Measurements from ENCODE around the gene SDF2L1.
"Not testable (repeated sequence)": the region's sequence is repeated elsewhere in the genome, so short reads cannot be mapped to it uniquely, and the experiment has no call there.

Gene SDF2L1

GRCh38 chr22:21641789-21642583, at the start of gene SDF2L1:
TSS of gene SDF2L1 (plus strand) at chr22:21642302. CDS start at chr22:21642337, 35 bp downstream.
- DNase-seq (ENCODE audit: low spot score): peak; percentile 98

GRCh38 chr22:21592422-21592821, 49.7 kb upstream of the SDF2L1 start:
- DNase-seq (ENCODE audit: low spot score): no peak

- DNase-seq (ENCODE audit: low spot score): no peak
These were observed 48.5 kb upstream of the SDF2L1 start for GRCh38 chr22:21593406-21594232.

- no peak for DNase-seq (ENCODE audit: low spot score)
These were observed 47.1 kb upstream of the SDF2L1 start for GRCh38 chr22:21594865-21595452.

DNA sequence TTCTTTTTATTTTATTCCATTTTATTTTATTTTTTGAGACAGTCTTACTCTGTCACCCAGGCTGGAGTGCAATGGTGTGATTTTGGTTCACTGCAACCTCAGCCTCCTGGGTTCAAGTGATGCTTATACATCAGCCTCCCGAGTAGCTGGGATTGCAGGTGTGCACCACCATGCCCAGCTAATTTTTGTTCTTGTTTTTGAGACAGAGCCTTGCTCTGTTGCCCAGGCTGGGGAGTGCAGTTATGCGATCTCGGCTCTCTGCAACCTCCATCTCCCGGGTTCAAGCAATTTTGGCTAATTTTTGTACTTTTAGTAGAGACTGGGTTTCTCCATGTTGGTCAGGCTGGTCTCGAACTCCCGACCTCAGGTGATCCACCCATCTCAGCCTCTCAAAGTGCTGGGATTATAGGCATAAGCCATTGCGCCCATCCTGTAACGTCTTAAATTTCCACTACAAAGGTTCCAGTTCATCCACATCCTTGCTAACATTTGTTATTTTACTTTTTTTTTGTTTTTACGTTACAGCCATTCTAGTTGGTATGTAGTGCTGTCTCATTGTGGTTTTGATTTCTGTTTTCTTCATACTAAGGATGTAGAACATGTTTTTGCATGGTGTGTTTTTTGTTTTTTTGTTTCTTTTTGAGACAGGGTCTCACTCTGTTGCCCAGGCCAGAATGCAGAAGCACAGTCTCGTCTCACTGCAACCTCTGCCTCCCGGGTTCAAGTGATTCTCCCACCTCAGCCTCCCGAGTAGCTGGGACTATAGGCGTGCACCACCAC, 45.6 kb upstream of the SDF2L1 start:
- DNase-seq (ENCODE audit: low spot score): not testable (repeated sequence)

DNA sequence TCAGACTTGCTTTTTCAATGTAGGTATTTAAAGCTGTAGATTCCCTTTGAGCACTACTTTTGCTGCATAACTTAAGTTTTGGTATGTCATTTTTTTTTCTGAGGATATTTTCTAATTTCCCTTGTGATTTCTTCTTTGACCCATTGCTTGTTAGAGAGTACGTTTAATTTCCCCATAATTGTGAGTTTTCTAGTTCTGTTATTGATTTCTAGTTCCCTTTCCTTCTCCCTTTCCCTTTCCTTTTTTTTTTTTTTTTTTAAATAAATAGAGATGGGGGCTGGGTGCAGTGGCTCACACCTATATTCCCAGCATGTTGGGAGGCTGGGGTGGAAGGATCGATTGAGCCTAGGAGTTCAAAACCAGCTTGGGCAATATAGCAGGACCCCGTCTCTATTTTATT, 43.8 kb upstream of the SDF2L1 start:
- no peak for DNase-seq (ENCODE audit: low spot score)

- peak; percentile 14 for DNase-seq (ENCODE audit: low spot score)
These were observed 42.8 kb upstream of the SDF2L1 start for GRCh38 chr22:21599053-21599893.

DNA sequence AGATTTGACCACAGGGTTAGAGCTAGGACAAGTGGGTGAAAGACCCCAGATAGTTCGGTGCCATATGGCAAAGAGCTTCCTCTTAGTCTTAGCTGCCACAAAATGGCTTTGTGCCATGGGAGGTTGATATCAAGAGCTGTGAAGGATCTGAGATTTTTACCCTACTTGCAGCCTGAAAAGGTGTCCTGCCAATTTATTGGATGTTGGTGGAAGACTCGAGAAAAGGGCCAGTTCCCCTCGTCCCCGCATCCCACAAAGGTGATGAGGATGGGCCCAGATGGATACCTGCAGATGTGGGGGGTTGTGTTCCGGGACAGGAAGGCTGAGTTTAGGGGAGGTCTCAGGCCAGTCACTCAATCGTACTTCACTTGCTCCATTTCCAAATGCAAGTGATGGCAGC, 39.5 kb upstream of the SDF2L1 start:
- no peak for DNase-seq (ENCODE audit: low spot score)

- no peak for DNase-seq (ENCODE audit: low spot score)
These were observed 38.1 kb upstream of the SDF2L1 start for GRCh38 chr22:21603973-21604372.

- DNase-seq (ENCODE audit: low spot score): no peak
These were observed 36.1 kb upstream of the SDF2L1 start for GRCh38 chr22:21605887-21606564.

- no peak for DNase-seq (ENCODE audit: low spot score)
These were observed 35.3 kb upstream of the SDF2L1 start for GRCh38 chr22:21606775-21607174.

DNA sequence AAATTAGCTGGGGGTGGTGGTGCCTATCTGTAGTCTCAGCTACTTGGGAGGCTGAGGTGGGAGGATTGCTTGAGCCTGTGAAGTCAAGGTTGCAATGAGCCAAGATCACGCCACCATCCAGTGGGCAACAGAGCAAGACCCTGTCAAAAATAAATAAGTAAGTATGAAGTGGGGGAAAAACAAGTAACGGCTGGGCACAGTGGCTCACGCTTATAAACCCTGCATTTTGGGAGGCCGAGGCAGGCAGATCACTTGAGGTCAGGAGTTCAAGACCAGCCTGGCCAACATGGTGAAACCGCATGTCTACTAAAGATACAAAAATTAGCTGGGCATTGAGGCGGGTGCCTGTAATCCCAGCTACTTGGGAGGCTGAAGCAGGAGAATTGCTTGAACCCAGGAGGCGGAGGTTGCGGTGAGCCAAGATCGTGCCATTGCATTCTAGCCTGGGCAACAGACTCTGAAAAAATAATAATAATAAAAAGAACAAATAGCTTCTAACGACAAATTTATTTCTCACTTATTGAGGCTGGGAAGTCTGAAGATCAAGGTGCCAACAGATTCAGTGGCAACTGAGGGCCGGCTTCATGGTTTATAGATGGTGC, 32.4 kb upstream of the SDF2L1 start:
- DNase-seq (ENCODE audit: low spot score): not testable (repeated sequence)

GRCh38 chr22:21611210-21611977, 30.7 kb upstream of the SDF2L1 start:
- DNase-seq (ENCODE audit: low spot score): peak; percentile 15

DNA sequence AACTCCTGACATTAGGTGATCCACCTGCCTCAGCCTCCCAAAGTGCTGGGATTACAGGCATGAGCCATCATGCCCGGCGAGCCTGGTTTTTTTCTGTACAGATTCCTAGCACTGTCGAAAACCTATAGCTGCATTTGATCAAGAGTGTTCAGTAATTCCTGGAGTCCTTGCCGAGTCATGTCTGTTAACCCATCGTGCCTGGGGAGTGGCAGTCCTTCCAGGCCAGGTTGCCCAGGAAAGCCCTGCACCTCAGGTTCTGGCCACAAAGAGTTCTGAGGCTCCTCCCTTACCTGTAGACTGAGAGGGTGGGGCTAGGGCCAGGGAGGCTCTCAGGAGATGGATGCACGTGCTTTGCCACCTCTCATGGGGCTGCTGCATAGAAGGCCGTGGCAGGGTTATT, 29.2 kb upstream of the SDF2L1 start:
- DNase-seq (ENCODE audit: low spot score): peak; percentile 14

GRCh38 chr22:21613553-21614233, 28.4 kb upstream of the SDF2L1 start:
- DNase-seq (ENCODE audit: low spot score): peak; percentile 21

GRCh38 chr22:21615731-21616130, 26.4 kb upstream of the SDF2L1 start:
- DNase-seq (ENCODE audit: low spot score): no peak

GRCh38 chr22:21617337-21617736, 24.8 kb upstream of the SDF2L1 start:
- DNase-seq (ENCODE audit: low spot score): not testable (repeated sequence)

GRCh38 chr22:21621025-21621424, 21.1 kb upstream of the SDF2L1 start:
- no peak for DNase-seq (ENCODE audit: low spot score)

Measured in D341Med (cell line).